GM18909 (cell line): ENCODE data around the gene ZBTB32.
A peak's percentile ranks its signal among the peaks of the same experiment; 100 is the strongest.
"Not testable (repeated sequence)": the region's sequence is repeated elsewhere in the genome, so short reads cannot be mapped to it uniquely, and the experiment has no call there.

Source experiments
- ATAC-seq: cut with Tn5 transposase; IDR thresholded peaks from one replicate; pipeline ENCODE4 v1.9.1; 2021; ENCODE audit warnings: mild to moderate bottlenecking; ENCODE audit not compliant: unreplicated experiment, poor library complexity

The ZBTB32 gene

GRCh38 chr19:35718345-35719041 is 14.1 kb downstream of the ZBTB32 start:
- ATAC-seq = peak; percentile 2

- ATAC-seq = no peak
Observed at GRCh38 chr19:35719402-35720162, 15.2 kb downstream of the ZBTB32 start.

- no peak for ATAC-seq
Observed at GRCh38 chr19:35720163-35720524, 15.8 kb downstream of the ZBTB32 start.

- ATAC-seq = no peak
Observed at GRCh38 chr19:35720648-35721047, 16.3 kb downstream of the ZBTB32 start.

GRCh38 chr19:35721374-35721773 is 17.0 kb downstream of the ZBTB32 start:
- ATAC-seq = no peak

GRCh38 chr19:35722461-35722860 is 18.1 kb downstream of the ZBTB32 start:
- no peak for ATAC-seq

- no peak for ATAC-seq
Observed at GRCh38 chr19:35722897-35723296, 18.5 kb downstream of the ZBTB32 start.

GRCh38 chr19:35723671-35724070 is 19.3 kb downstream of the ZBTB32 start:
- no peak for ATAC-seq

GRCh38 chr19:35724132-35724531 is 19.8 kb downstream of the ZBTB32 start:
- ATAC-seq = not testable (repeated sequence)

GRCh38 chr19:35724560-35724959 is 20.2 kb downstream of the ZBTB32 start:
- ATAC-seq = no peak

GRCh38 chr19:35725216-35725861 is 21.0 kb downstream of the ZBTB32 start:
- no peak for ATAC-seq

GRCh38 chr19:35727053-35727955 is 22.9 kb downstream of the ZBTB32 start:
- ATAC-seq = no peak

GRCh38 chr19:35727956-35728706 is 23.8 kb downstream of the ZBTB32 start:
- ATAC-seq = no peak

- no peak for ATAC-seq
Observed at GRCh38 chr19:35729021-35729420, 24.7 kb downstream of the ZBTB32 start.

- no peak for ATAC-seq
Observed at GRCh38 chr19:35729763-35730162, 25.4 kb downstream of the ZBTB32 start.

- ATAC-seq = no peak
Observed at GRCh38 chr19:35730326-35730725, 26.0 kb downstream of the ZBTB32 start.

GRCh38 chr19:35731353-35731752 is 27.0 kb downstream of the ZBTB32 start:
- ATAC-seq = no peak

- ATAC-seq = no peak
Observed at GRCh38 chr19:35731779-35732405, 27.5 kb downstream of the ZBTB32 start.

GRCh38 chr19:35732540-35733179 is 28.3 kb downstream of the ZBTB32 start:
- no peak for ATAC-seq
